H9 (cell line): ENCODE measurements around the gene KIF1A. TPM values are rescaled to one million over a fixed set of nuclear protein-coding genes. Genes with fewer than 3 reads are reported as not detected.

Source experiments
- DNase-seq: peaks from one replicate; pipeline ENCODE4 v3.0.0-alpha.2; 2017
- H2AFZ ChIP-seq: one replicate; pipeline ENCODE4 v1.6.1; 2013; ENCODE audit warnings: mild to moderate bottlenecking, low read length, control low read depth, moderate library complexity
- H2AK5ac ChIP-seq: 2 replicates; pipeline ENCODE4 v1.6.1; 2013; ENCODE audit warnings: low read length, control low read depth, mixed read lengths; ENCODE audit not compliant: insufficient read length
- H2BK120ac ChIP-seq: one replicate; pipeline ENCODE4 v1.6.1; 2013; ENCODE audit warnings: low read depth, mild to moderate bottlenecking, low read length, control low read depth, inconsistent platforms; ENCODE audit not compliant: poor library complexity, severe bottlenecking
- H2BK12ac ChIP-seq: 2 replicates; pipeline ENCODE4 v1.6.1; 2013; ENCODE audit warnings: low read length, control low read depth, mixed read lengths, low read depth; ENCODE audit not compliant: insufficient read length
- H2BK15ac ChIP-seq: 2 replicates; pipeline ENCODE4 v1.6.1; 2013; ENCODE audit warnings: low read depth, low read length, control low read depth
- H2BK20ac ChIP-seq: one replicate; pipeline ENCODE4 v1.6.1; 2013; ENCODE audit warnings: low read depth, mild to moderate bottlenecking, low read length, control low read depth, inconsistent platforms; ENCODE audit not compliant: poor library complexity, severe bottlenecking
- H2BK5ac ChIP-seq: 2 replicates; pipeline ENCODE4 v1.6.1; 2013; ENCODE audit warnings: low read length, control low read depth, mixed read lengths; ENCODE audit not compliant: insufficient read length
- H3K14ac ChIP-seq: 2 replicates; pipeline ENCODE4 v1.6.1; 2013; ENCODE audit warnings: low read length, control low read depth; ENCODE audit not compliant: insufficient read depth
- H3K18ac ChIP-seq: 2 replicates; pipeline ENCODE4 v1.6.1; 2013; ENCODE audit warnings: low read depth, mild to moderate bottlenecking, mixed read lengths, low read length, control low read depth; ENCODE audit not compliant: insufficient read length
- H3K23ac ChIP-seq: 2 replicates; pipeline ENCODE4 v1.6.1; 2013; ENCODE audit warnings: low read length, control low read depth, mixed read lengths, low read depth; ENCODE audit not compliant: insufficient read length
- H3K23me2 ChIP-seq: 2 replicates; pipeline ENCODE4 v1.6.1; 2013; ENCODE audit warnings: low read depth, mild to moderate bottlenecking, mixed read lengths, low read length, control low read depth; ENCODE audit not compliant: insufficient read length, poor library complexity, severe bottlenecking
- H3K27ac ChIP-seq: 2 replicates; pipeline ENCODE4 v1.5.1; 2013; ENCODE audit warnings: low read length, control low read depth, mixed read lengths, low read depth; ENCODE audit not compliant: insufficient read length
- H3K27me3 ChIP-seq: 2 replicates; pipeline ENCODE4 v1.6.1; 2013; ENCODE audit warnings: low read length, control low read depth, inconsistent platforms; ENCODE audit not compliant: insufficient read depth
- H3K4ac ChIP-seq: 2 replicates; pipeline ENCODE4 v1.6.1; 2013; ENCODE audit warnings: low read depth, mild to moderate bottlenecking, control low read depth, inconsistent platforms, low read length, moderate library complexity
- H3K4me1 ChIP-seq: 2 replicates; pipeline ENCODE4 v1.6.1; 2013; ENCODE audit warnings: low read length, control low read depth, inconsistent platforms; ENCODE audit not compliant: insufficient read depth
- H3K4me2 ChIP-seq: 2 replicates; pipeline ENCODE4 v1.6.1; 2013; ENCODE audit warnings: low read length, control low read depth, mixed read lengths; ENCODE audit not compliant: insufficient read length, insufficient read depth
- H3K56ac ChIP-seq: 2 replicates; pipeline ENCODE4 v1.6.1; 2013; ENCODE audit warnings: low read depth, mild to moderate bottlenecking, mixed read lengths, low read length, control low read depth; ENCODE audit not compliant: insufficient read length
- H3K79me1 ChIP-seq: 2 replicates; pipeline ENCODE4 v1.6.1; 2013; ENCODE audit warnings: low read depth, mild to moderate bottlenecking, moderate library complexity, low read length, control low read depth, inconsistent platforms; ENCODE audit not compliant: insufficient read depth, poor library complexity, severe bottlenecking
- H3K79me2 ChIP-seq: 2 replicates; pipeline ENCODE4 v1.6.1; 2013; ENCODE audit warnings: low read length, control low read depth, inconsistent platforms; ENCODE audit not compliant: insufficient read depth
- H3K9ac ChIP-seq: 2 replicates; pipeline ENCODE4 v1.6.1; 2013; ENCODE audit warnings: low read length, control low read depth, mixed read lengths; ENCODE audit not compliant: insufficient read length; ENCODE audit errors: extremely low read depth
- H3K9me3 ChIP-seq: one replicate; pipeline ENCODE4 v1.6.1; 2013; ENCODE audit warnings: low read depth, low read length, inconsistent platforms; ENCODE audit not compliant: control insufficient read depth
- H3T11ph ChIP-seq: one replicate; pipeline ENCODE4 v1.6.1; 2013; ENCODE audit warnings: mild to moderate bottlenecking, low read length, control low read depth, inconsistent platforms
- H4K20me1 ChIP-seq: one replicate; pipeline ENCODE4 v1.6.1; 2013; ENCODE audit not compliant: control insufficient read depth, insufficient read length, insufficient read depth
- H4K5ac ChIP-seq: 2 replicates; pipeline ENCODE4 v1.6.1; 2013; ENCODE audit warnings: low read depth, mild to moderate bottlenecking, mixed read lengths, low read length, control low read depth; ENCODE audit not compliant: insufficient read length
- H4K8ac ChIP-seq: replicated peaks from 2 replicates; pipeline ENCODE4 v1.6.1; 2013; ENCODE audit warnings: low read length, control low read depth, mixed read lengths, low read depth; ENCODE audit not compliant: insufficient read length
- H4K91ac ChIP-seq: 2 replicates; pipeline ENCODE4 v1.6.1; 2013; ENCODE audit warnings: low read depth, mild to moderate bottlenecking, moderate library complexity, mixed read lengths, low read length, control low read depth; ENCODE audit not compliant: insufficient read length
- H3K27ac Mint-ChIP-seq, 3 experiments: 2 replicates in 2 of 3; 3 replicates in 1 of 3; pipeline ENCODE4 v1.8.0; 2020 to 2021; ENCODE audit warnings: mixed read lengths in 3 of 3, mild to moderate bottlenecking in 1 of 3, moderate library complexity in 1 of 3
- H3K27me3 Mint-ChIP-seq: 2 replicates; pipeline ENCODE4 v1.8.0; 2021; ENCODE audit warnings: low read depth, mild to moderate bottlenecking, moderate library complexity, mixed read lengths
- H3K36me3 Mint-ChIP-seq, 3 experiments: 2 replicates in 2 of 3; 3 replicates in 1 of 3; pipeline ENCODE4 v1.8.0; 2020 to 2021; ENCODE audit warnings: low read depth in 3 of 3, mixed read lengths in 3 of 3; ENCODE audit not compliant: insufficient read depth in 1 of 3
- H3K4me1 Mint-ChIP-seq, 2 experiments: 2 replicates each; pipeline ENCODE4 v1.8.0; 2020; ENCODE audit warnings: mixed read lengths in 2 of 2
- H3K4me3 Mint-ChIP-seq, 2 experiments: 2 replicates in 1 of 2; 3 replicates in 1 of 2; pipeline ENCODE4 v1.8.0; 2020 to 2021; ENCODE audit warnings: mild to moderate bottlenecking in 2 of 2, mixed read lengths in 2 of 2, moderate library complexity in 1 of 2
- H3K9me3 Mint-ChIP-seq, 2 experiments: 2 replicates in 1 of 2; 3 replicates in 1 of 2; pipeline ENCODE4 v1.8.0; 2020; ENCODE audit warnings: mild to moderate bottlenecking in 2 of 2, mixed read lengths in 2 of 2, moderate library complexity in 1 of 2
- WGBS: extraction: QIAGEN DNeasy Blood & Tissue Kit; methylation state at CpG from one replicate; pipeline ENCODE4 v1.1.7; 2013; ENCODE audit warnings: missing lambda C conversion rate, low lambda C conversion rate, mixed read lengths; ENCODE audit not compliant: insufficient read length; ENCODE audit errors: extremely low coverage; 5-methylcytosine and 5-hydroxymethylcytosine counted together
- total RNA-seq: library from RNA; stranded (reverse); gene quantifications from 2 replicates; pipeline ENCODE4 v1.2.1, GENCODE V29; 2021
- TF ChIP-seq, protein P1 (sequence below): fragments of 200-600 bp; sonication (generic); conservative IDR thresholded peaks from 3 replicates; pipeline ENCODE4 v1.8.0; 2021; ENCODE audit warnings: antibody characterized with exemption, mild to moderate bottlenecking

The KIF1A gene
- total RNA-seq, 1 experiment from 2014 or later = 204 TPM

DNA sequence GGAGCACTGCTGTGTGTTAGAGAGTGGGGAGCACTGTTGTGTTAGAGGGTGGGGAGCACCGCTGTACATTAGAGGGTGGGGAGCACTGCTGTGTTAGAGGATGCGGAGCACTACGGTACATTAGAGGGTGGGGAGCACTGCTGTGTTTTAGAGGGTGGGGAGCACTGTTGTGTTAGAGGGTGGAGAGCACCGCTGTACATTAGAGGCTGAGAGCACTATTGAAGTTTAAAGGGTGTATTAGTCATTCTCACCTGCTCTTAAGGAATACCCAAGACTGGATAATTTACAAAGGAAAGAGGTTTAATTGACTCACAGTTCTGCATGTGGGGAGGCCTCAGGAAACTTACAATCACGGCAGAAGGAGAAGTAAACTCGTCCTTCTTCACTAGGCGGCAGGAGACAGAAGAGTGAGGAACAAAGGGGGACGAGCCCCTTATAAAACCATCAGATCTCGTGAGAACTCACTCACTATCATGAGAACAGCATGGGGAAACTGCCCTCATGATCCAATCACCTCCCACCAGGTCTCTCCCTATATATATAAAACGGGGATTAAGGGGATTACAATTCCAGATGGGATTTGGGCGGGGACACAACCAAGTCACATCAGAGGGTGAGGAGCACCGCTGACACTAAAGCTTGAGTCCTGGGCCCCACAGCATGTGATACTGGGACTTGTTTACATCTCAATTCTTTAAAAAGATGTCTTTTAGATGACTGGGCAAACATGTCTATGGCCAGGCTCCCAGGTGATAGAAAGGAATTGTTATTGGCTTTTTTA, 29.1 kb upstream of the KIF1A start:
- H4K20me1 ChIP-seq = no peaks in the 10 kb centered on the region
- DNase-seq = no peak
- H2BK120ac ChIP-seq = no peak overlapping the region
- no peak overlapping the region for H4K8ac ChIP-seq
- peaks cover 31 to 40% of the 10 kb centered on the region in 2 experiments for H3K4me1 Mint-ChIP-seq
- no peak overlapping the region for H3K23ac ChIP-seq
- H3K4ac ChIP-seq = no peak overlapping the region
- no peak overlapping the region for H3K4me2 ChIP-seq
- no peak overlapping the region for H2BK20ac ChIP-seq
- peaks cover 5 to 22% (median 11%) of the 10 kb centered on the region in 3 experiments for H3K36me3 Mint-ChIP-seq
- no peak overlapping the region for H4K91ac ChIP-seq
- H3K4me1 ChIP-seq = peaks cover 7% of the 10 kb centered on the region; the same call in 1 of the 2 replicates
- H3K14ac ChIP-seq = no peak overlapping the region
- H2AK5ac ChIP-seq = no peak overlapping the region
- no peaks in the 10 kb centered on the region; the same call in 1 of the 2 replicates for H3K27me3 Mint-ChIP-seq
- no peak overlapping the region for H3T11ph ChIP-seq
- H3K79me2 ChIP-seq = no peaks in the 10 kb centered on the region
- H3K9me3 Mint-ChIP-seq = peaks cover 17 to 21% of the 10 kb centered on the region in 2 experiments
- no peak overlapping the region for H2AFZ ChIP-seq
- H4K5ac ChIP-seq = no peak overlapping the region
- no CpG with 5 or more reads among the region's 12 CpGs for WGBS
- no peaks in the 10 kb centered on the region for H3K23me2 ChIP-seq
- no peak overlapping the region for H2BK12ac ChIP-seq
- TF ChIP-seq, protein P1, sequence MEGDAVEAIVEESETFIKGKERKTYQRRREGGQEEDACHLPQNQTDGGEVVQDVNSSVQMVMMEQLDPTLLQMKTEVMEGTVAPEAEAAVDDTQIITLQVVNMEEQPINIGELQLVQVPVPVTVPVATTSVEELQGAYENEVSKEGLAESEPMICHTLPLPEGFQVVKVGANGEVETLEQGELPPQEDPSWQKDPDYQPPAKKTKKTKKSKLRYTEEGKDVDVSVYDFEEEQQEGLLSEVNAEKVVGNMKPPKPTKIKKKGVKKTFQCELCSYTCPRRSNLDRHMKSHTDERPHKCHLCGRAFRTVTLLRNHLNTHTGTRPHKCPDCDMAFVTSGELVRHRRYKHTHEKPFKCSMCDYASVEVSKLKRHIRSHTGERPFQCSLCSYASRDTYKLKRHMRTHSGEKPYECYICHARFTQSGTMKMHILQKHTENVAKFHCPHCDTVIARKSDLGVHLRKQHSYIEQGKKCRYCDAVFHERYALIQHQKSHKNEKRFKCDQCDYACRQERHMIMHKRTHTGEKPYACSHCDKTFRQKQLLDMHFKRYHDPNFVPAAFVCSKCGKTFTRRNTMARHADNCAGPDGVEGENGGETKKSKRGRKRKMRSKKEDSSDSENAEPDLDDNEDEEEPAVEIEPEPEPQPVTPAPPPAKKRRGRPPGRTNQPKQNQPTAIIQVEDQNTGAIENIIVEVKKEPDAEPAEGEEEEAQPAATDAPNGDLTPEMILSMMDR = no peak
- no peak overlapping the region for H3K27ac ChIP-seq
- H2BK5ac ChIP-seq = no peak overlapping the region
- H2BK15ac ChIP-seq = no peak overlapping the region
- H3K79me1 ChIP-seq = no peaks in the 10 kb centered on the region
- H3K27ac Mint-ChIP-seq = peak overlapping the region in 1 of 3 experiments; percentile 10; a peak in 2 of 7 replicates
- H3K27me3 ChIP-seq = no peaks in the 10 kb centered on the region
- peaks cover 8% of the 10 kb centered on the region for H3K9me3 ChIP-seq
- H3K9ac ChIP-seq = no peak overlapping the region
- no peak overlapping the region for H3K56ac ChIP-seq
- H3K18ac ChIP-seq = no peak overlapping the region
- no peak overlapping the region; a peak in 1 of 5 replicates for H3K4me3 Mint-ChIP-seq
